Gastrocnemius medialis (tissue), 4 donors: ENCODE results near the gene SERTAD4. TPM values are rescaled to one million over a fixed set of nuclear protein-coding genes. Genes with fewer than 3 reads are reported as not detected.

Source experiments
- ATAC-seq, 2 donors: fragments of 150-250 bp; one replicate each; pipeline ENCODE4 v1.9.1; 2016
- DNase-seq, 2 donors: peaks; one replicate each; pipeline ENCODE4 v3.0.0-alpha.2; 2019
- H3K27ac ChIP-seq, 4 donors: fragments of 200-600 bp; sonication (generic); 1 replicate in 1 of 4; 2 replicates in 3 of 4; pipeline ENCODE4 v1.5.1; 2016 to 2018; ENCODE audit warnings: mild to moderate bottlenecking in 2 of 4, moderate library complexity in 1 of 4
- H3K27me3 ChIP-seq, 3 donors: fragments of 200-600 bp; sonication (generic) in 2 of 3; 1 replicate in 1 of 3; 2 replicates in 2 of 3; pipeline versions ENCODE4 v1.5.1 to v1.6.0; 2016 to 2019; ENCODE audit warnings: mild to moderate bottlenecking in 1 of 3, moderate library complexity in 1 of 3
- H3K36me3 ChIP-seq, 2 donors: fragments of 200-600 bp; sonication (generic) in 1 of 2; one replicate each; pipeline ENCODE4 v1.5.1; 2017 to 2018
- H3K4me1 ChIP-seq, 2 donors: fragments of 200-600 bp; sonication (generic) in 1 of 2; one replicate each; pipeline ENCODE4 v1.5.1; 2016 to 2017; ENCODE audit warnings: mild to moderate bottlenecking in 2 of 2
- H3K4me3 ChIP-seq, 4 donors: fragments of 200-600 bp; sonication (generic) in 3 of 4; 1 replicate in 1 of 4; 2 replicates in 3 of 4; pipeline ENCODE4 v1.5.1; 2016 to 2019; ENCODE audit warnings: mild to moderate bottlenecking in 2 of 4
- H3K9me3 ChIP-seq, 3 donors: fragments of 200-600 bp; sonication (generic) in 2 of 3; 1 replicate in 1 of 3; 2 replicates in 2 of 3; pipeline ENCODE4 v1.5.1; 2016 to 2019
- CTCF ChIP-seq, 5 experiments: fragments of 450-650 bp in 3 of 5; fragments of 200-600 bp in 2 of 5; sonication (generic) in 2 of 5; IDR thresholded peaks in 4 of 5; conservative IDR thresholded peaks in 1 of 5; 1 replicate in 4 of 5; 2 replicates in 1 of 5; pipeline ENCODE4 v1.5.1; 2016 to 2019; ENCODE audit warnings: antibody characterized with exemption in 5 of 5, mild to moderate bottlenecking in 3 of 5, moderate library complexity in 3 of 5
- POLR2A ChIP-seq, 2 donors: fragments of 450-650 bp; IDR thresholded peaks; one replicate each; pipeline ENCODE4 v1.6.1; 2017; ENCODE audit warnings: antibody characterized with exemption in 2 of 2, mild to moderate bottlenecking in 2 of 2, moderate library complexity in 2 of 2
- in situ Hi-C, 4 donors: fragments of 200-750 bp; cut with MboI; loops; one replicate each; pipeline versions ENCODE4 v1.15.0 to v1.8.0; 2017; ENCODE audit warnings: low sequenced_read_pairs in 4 of 4
- intact Hi-C: fragments of 100-400 bp; cut with DNase I; formaldehyde crosslinking; loops from one replicate; pipeline ENCODE4 v1.15.1; 2023; ENCODE audit warnings: low total_unique reads
- total RNA-seq, 4 donors: library from RNA; depleted of rRNA; stranded (reverse); fragments of >200 nt; gene quantifications; one replicate each; pipeline versions ENCODE4 v1.1.0 to v1.2.3, GENCODE V29; 2016

Gene SERTAD4
- total RNA-seq, 4 donors from 2014 or later, result 0.10 to 0.41 (median 0.16) TPM; not detected in 1

GRCh38 chr1:210237981-210238380 lies 5.4 kb downstream of the SERTAD4 start:
- no peak for ATAC-seq
- intact Hi-C loops, result loop anchor here (5.0 kb wide), 1 partner anchor 54 kb away; no protein-coding TSS in a partner anchor
- Histone ChIP-seq H3K4me3 (no peak overlapping the region), H3K36me3 (no peaks in the 10 kb centered on the region), H3K4me1 (peaks cover 0 to 14% of the 10 kb centered on the region in 2 donors), H3K27ac (no peak overlapping the region), H3K9me3 (no peaks in the 10 kb centered on the region), H3K27me3 (peaks cover 14 to 23% (median 15%) of the 10 kb centered on the region in 3 donors)
- in situ Hi-C loops, result no loop called here
- TF ChIP-seq CTCF (IDR thresholded peaks at IDR 0.05 in 4 of 5, conservative IDR thresholded peaks at IDR 0.05 in 1 of 5) (no peak), POLR2A (IDR thresholded peaks at IDR 0.05) (no peak)
- no peak for DNase-seq

- H3K4me3 ChIP-seq, result no peak overlapping the region
- DNase-seq, result no peak
These were observed 6.9 kb downstream of the SERTAD4 start for GRCh38 chr1:210239349-210240111.

GRCh38 chr1:210241121-210241520 lies 8.5 kb downstream of the SERTAD4 start:
- TF ChIP-seq CTCF (IDR thresholded peaks at IDR 0.05 in 4 of 5, conservative IDR thresholded peaks at IDR 0.05 in 1 of 5), result no peak
- no peak for TF ChIP-seq POLR2A (IDR thresholded peaks at IDR 0.05)
- H3K36me3 ChIP-seq, result no peaks in the 10 kb centered on the region
- no peaks in the 10 kb centered on the region for H3K4me1 ChIP-seq
- no peak for DNase-seq
- intact Hi-C loops (loop anchor here (5.0 kb wide), 1 partner anchor 71 kb away; no protein-coding TSS in a partner anchor), in situ Hi-C loops (no loop called here)
- H3K27me3 ChIP-seq, result peaks cover 0 to 4% (median 0%) of the 10 kb centered on the region in 3 donors
- H3K27ac ChIP-seq, result no peak overlapping the region
- ATAC-seq, result no peak
- H3K9me3 ChIP-seq, result no peaks in the 10 kb centered on the region
- H3K4me3 ChIP-seq, result no peak overlapping the region

More at GRCh38 chr1:210239349-210240111, 6.9 kb downstream of the SERTAD4 start:
- in situ Hi-C loops, result no loop called here
- H3K4me1 ChIP-seq, result no peaks in the 10 kb centered on the region
- no peak for ATAC-seq
- H3K9me3 ChIP-seq, result no peaks in the 10 kb centered on the region
- peaks cover 0 to 9% (median 7%) of the 10 kb centered on the region in 3 donors for H3K27me3 ChIP-seq
- intact Hi-C loops, result loop anchor here (5.0 kb wide), 2 partner anchors 53 to 73 kb away; no protein-coding TSS in a partner anchor
- H3K27ac ChIP-seq, result no peak overlapping the region
- H3K36me3 ChIP-seq, result no peaks in the 10 kb centered on the region
- peak in 3 of 5 experiments; percentile 12 to 27 (median 16) for TF ChIP-seq CTCF (IDR thresholded peaks at IDR 0.05 in 4 of 5, conservative IDR thresholded peaks at IDR 0.05 in 1 of 5)
- TF ChIP-seq POLR2A (IDR thresholded peaks at IDR 0.05), result no peak

- no peaks in the 10 kb centered on the region for H3K27me3 ChIP-seq
- no peaks in the 10 kb centered on the region for H3K36me3 ChIP-seq
- ATAC-seq (no peak), DNase-seq (no peak)
- intact Hi-C loops (loop anchor here (5.0 kb wide), 1 partner anchor 67 kb away; no protein-coding TSS in a partner anchor), in situ Hi-C loops (no loop called here)
- TF ChIP-seq CTCF (IDR thresholded peaks at IDR 0.05 in 4 of 5, conservative IDR thresholded peaks at IDR 0.05 in 1 of 5) (no peak), POLR2A (IDR thresholded peaks at IDR 0.05) (no peak)
- H3K4me3 ChIP-seq, result no peak overlapping the region
- no peaks in the 10 kb centered on the region for H3K4me1 ChIP-seq
- no peaks in the 10 kb centered on the region for H3K9me3 ChIP-seq
- no peak overlapping the region for H3K27ac ChIP-seq
These were observed 12.3 kb downstream of the SERTAD4 start for GRCh38 chr1:210244746-210245367.
